A673 (cell line): Measurements from ENCODE around the gene OR2H1. TPM values are rescaled to one million over a fixed set of nuclear protein-coding genes. Genes with fewer than 3 reads are reported as not detected.

Source experiments
- Bru-seq: library from RNA; stranded (reverse); fragments of 400-500 nt; gene quantifications from one replicate; lab custom pipeline; 2021; lab: Mats Ljungman, UMichigan
- BruChase-seq, 2 experiments: library from RNA; stranded (reverse); fragments of 400-500 nt; gene quantifications; one replicate each; lab custom pipeline; 2021; lab: Mats Ljungman, UMichigan
- BruUV-seq: library from RNA; stranded (reverse); fragments of 400-500 nt; replicated peaks from 2 replicates; lab custom pipeline; 2021; lab: Mats Ljungman, UMichigan
- CTCF ChIA-PET: fragments of 300-600 bp; sonication (Branson Sonifier 250); formaldehyde crosslinking; loops from one replicate; lab custom pipeline; 2022; ENCODE audit warnings: antibody characterized with exemption; lab: Charles Lee
- POLR2A ChIA-PET: fragments of 300-600 bp; sonication (Branson Sonifier 250); formaldehyde crosslinking; loops from one replicate; lab custom pipeline; 2022; ENCODE audit warnings: antibody characterized with exemption; ENCODE audit not compliant: low non-redundant PET; lab: Charles Lee
- DNase-seq: peaks from one replicate; pipeline ENCODE4 v3.0.0-alpha.2; 2015; ENCODE audit warnings: low spot score
- H3K27ac ChIP-seq: fragments of 200-600 bp; sonication (generic); 2 replicates; pipeline ENCODE4 v1.5.1; 2016; ENCODE audit warnings: mixed run types, low read depth, mild to moderate bottlenecking, mixed read lengths, antibody characterized with exemption, low read length; ENCODE audit not compliant: poor library complexity, severe bottlenecking
- H3K27me3 ChIP-seq: fragments of 200-600 bp; sonication (generic); replicated peaks from 2 replicates; pipeline ENCODE4 v1.6.1; 2017; ENCODE audit warnings: mixed run types, low read depth, mild to moderate bottlenecking, mixed read lengths, antibody characterized with exemption, low read length; ENCODE audit not compliant: insufficient read depth, poor library complexity
- H3K36me3 ChIP-seq: fragments of 200-600 bp; sonication (generic); 2 replicates; pipeline ENCODE4 v1.6.1; 2016; ENCODE audit warnings: mixed run types, mild to moderate bottlenecking, mixed read lengths, antibody characterized with exemption, low read length; ENCODE audit not compliant: insufficient read depth, poor library complexity, severe bottlenecking
- H3K4me1 ChIP-seq: fragments of 200-600 bp; sonication (generic); 2 replicates; pipeline ENCODE4 v1.6.1; 2017; ENCODE audit warnings: mixed run types, mild to moderate bottlenecking, mixed read lengths, antibody characterized with exemption, low read length; ENCODE audit not compliant: insufficient read depth, poor library complexity, severe bottlenecking
- H3K4me3 ChIP-seq: fragments of 200-600 bp; sonication (generic); 2 replicates; pipeline ENCODE4 v1.5.1; 2016; ENCODE audit warnings: low read depth, mixed run types, mild to moderate bottlenecking, mixed read lengths, low read length; ENCODE audit not compliant: poor library complexity, severe bottlenecking
- H3K9me3 ChIP-seq: fragments of 200-600 bp; sonication (generic); 2 replicates; pipeline ENCODE4 v1.6.1; 2016; ENCODE audit warnings: mixed run types, low read depth, mild to moderate bottlenecking, mixed read lengths, antibody characterized with exemption, low read length; ENCODE audit not compliant: poor library complexity, severe bottlenecking
- EZH2 ChIP-seq: fragments of 200-600 bp; sonication (generic); IDR thresholded peaks from 2 replicates; pipeline ENCODE4 v1.6.1; 2017; ENCODE audit warnings: borderline replicate concordance, low read depth, mild to moderate bottlenecking, mixed read lengths, antibody characterized with exemption, low read length; ENCODE audit not compliant: poor library complexity, severe bottlenecking
- intact Hi-C: fragments of 100-400 bp; cut with micrococcal nuclease; formaldehyde crosslinking; loops from one replicate; pipeline ENCODE4 v1.10.0; 2022; ENCODE audit not compliant: unreplicated experiment
- long read RNA-seq: library from polyadenylated mRNA; stranded (forward); transcript quantifications from one replicate; pipeline ENCODE4 v2.0.0, GENCODE V29; 2022
- total RNA-seq: library from RNA; stranded (reverse); gene quantifications from 2 replicates; pipeline ENCODE4 v1.2.3, GENCODE V29; 2021
- TF ChIP-seq, protein P1 (sequence below): fragments of 300-800, 200-600 bp; sonication (generic); conservative IDR thresholded peaks from 2 replicates; pipeline ENCODE4 v1.5.1; 2017; ENCODE audit warnings: low read depth, mild to moderate bottlenecking, antibody characterized with exemption, low read length, moderate library complexity, mixed read lengths

OR2H1 gene
- total RNA-seq: not detected in 2 replicates
- not detected for Bru-seq, nascent RNA
- not detected for BruChase-seq, experiment 1, labeled RNA remaining after a 2-hour chase
- BruChase-seq, experiment 2, labeled RNA remaining after a 6-hour chase: not detected
- long read RNA-seq: 0 reads

DNA sequence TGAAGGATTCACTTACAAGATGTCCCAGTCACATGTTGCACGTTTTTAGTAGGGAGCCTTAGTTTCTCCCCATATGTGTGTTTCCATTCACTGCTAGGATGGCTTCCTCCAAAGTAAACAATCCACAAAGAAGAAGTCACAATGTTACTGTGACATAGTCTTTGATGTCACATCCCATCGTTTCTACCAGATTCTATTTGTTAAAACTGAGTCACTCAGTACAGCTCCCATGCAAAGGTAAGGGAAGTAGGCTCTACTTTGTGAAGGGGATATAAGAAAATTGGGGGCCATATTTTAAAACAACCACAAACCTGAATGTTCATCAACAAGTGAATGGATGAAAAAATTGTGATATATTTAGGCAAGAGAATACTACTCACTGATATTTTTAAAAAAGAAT lies at the start of gene OR2H1, which contains the start of gene OR11A1:
Gene OR2H1, plus strand, starts transcription at position 185 of the 400 bp plus-strand sequence. CDS start 4,615 bp downstream, outside the sequence.
Gene OR11A1, minus strand, starts transcription at position 101 of the 400 bp plus-strand sequence. CDS start 29,430 bp downstream, outside the sequence.
- ChIA-PET CTCF (no interaction called here), POLR2A (no interaction called here)
- no TSS peak for BruUV-seq

GRCh38 chr6:29414588-29414987 lies 42.4 kb upstream of the OR2H1 start, which contains the start of gene OR12D1:
OR12D1 (plus strand) TSS chr6:29414928.
- no peaks in the 10 kb centered on the region for H3K9me3 ChIP-seq
- H3K27me3 ChIP-seq: peaks cover 18% of the 10 kb centered on the region
- no peak within 1 kb of the TSS for H3K27ac ChIP-seq
- no peak within 1 kb of the TSS for H3K4me3 ChIP-seq
- no peaks in the 10 kb centered on the region for H3K4me1 ChIP-seq
- TF ChIP-seq, protein P1, sequence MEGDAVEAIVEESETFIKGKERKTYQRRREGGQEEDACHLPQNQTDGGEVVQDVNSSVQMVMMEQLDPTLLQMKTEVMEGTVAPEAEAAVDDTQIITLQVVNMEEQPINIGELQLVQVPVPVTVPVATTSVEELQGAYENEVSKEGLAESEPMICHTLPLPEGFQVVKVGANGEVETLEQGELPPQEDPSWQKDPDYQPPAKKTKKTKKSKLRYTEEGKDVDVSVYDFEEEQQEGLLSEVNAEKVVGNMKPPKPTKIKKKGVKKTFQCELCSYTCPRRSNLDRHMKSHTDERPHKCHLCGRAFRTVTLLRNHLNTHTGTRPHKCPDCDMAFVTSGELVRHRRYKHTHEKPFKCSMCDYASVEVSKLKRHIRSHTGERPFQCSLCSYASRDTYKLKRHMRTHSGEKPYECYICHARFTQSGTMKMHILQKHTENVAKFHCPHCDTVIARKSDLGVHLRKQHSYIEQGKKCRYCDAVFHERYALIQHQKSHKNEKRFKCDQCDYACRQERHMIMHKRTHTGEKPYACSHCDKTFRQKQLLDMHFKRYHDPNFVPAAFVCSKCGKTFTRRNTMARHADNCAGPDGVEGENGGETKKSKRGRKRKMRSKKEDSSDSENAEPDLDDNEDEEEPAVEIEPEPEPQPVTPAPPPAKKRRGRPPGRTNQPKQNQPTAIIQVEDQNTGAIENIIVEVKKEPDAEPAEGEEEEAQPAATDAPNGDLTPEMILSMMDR: no peak
- no peak for TF ChIP-seq EZH2
- intact Hi-C loops: no loop called here
- no TSS peak for BruUV-seq
- H3K36me3 ChIP-seq: no peaks in the 10 kb centered on the region
- POLR2A ChIA-PET: no interaction called here
- no peak for DNase-seq
- CTCF ChIA-PET: no interaction called here

More for the DNA sequence above, at the start of gene OR2H1, which contains the start of gene OR11A1:
- intact Hi-C loops: no loop called here
- Histone ChIP-seq H3K4me1 (no peaks in the 10 kb centered on the region), H3K9me3 (no peaks in the 10 kb centered on the region), H3K27me3 (peaks cover 40% of the 10 kb centered on the region), H3K27ac (no peak within 1 kb of the TSS), H3K36me3 (no peaks in the 10 kb centered on the region), H3K4me3 (no peak within 1 kb of the TSS)
- DNase-seq: no peak
- TF ChIP-seq EZH2: no peak
- TF ChIP-seq, protein P1: no peak

DNA sequence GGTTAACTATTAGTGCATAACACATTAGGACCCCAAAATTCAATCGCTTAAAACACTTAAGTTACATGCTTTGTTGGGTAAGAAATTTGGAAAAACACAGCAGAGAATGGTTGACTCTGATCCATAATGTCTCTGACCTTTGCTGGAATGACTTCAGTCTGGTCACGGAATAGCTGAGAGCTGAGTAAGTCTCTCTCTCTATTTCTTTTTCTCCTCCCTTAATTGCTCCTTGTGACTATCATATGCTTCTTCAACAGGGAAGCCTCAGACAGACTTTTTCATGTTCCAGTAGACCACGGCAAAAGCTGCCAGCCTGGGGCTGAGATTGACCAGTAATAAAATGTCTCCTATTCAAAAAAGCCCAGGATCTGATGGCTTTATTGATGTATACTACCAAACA lies 37.4 kb upstream of the OR2H1 start:
- intact Hi-C loops: no loop called here
- Histone ChIP-seq H3K27ac (no peak overlapping the region), H3K27me3 (peaks cover 31% of the 10 kb centered on the region), H3K4me1 (no peaks in the 10 kb centered on the region), H3K36me3 (no peaks in the 10 kb centered on the region), H3K4me3 (no peak overlapping the region), H3K9me3 (peaks cover 6% of the 10 kb centered on the region)
- DNase-seq: no peak
- TF ChIP-seq, protein P1: no peak
- TF ChIP-seq EZH2: no peak
- ChIA-PET CTCF (no interaction called here), POLR2A (no interaction called here)
- BruUV-seq: no TSS peak
